Fibroblast of villous mesenchyme (primary cell): ENCODE results near the gene MKNK2. TPM values are rescaled to one million over a fixed set of nuclear protein-coding genes. Genes with fewer than 3 reads are reported as not detected.
"Not testable (repeated sequence)": the region's sequence is repeated elsewhere in the genome, so short reads cannot be mapped to it uniquely, and the experiment has no call there.

Experiments used
- DNase-seq: peaks from one replicate; pipeline ENCODE4 v3.0.0-alpha.2; 2010; ENCODE audit warnings: low read depth
- H3K4me3 ChIP-seq: 2 replicates; pipeline ENCODE4 v1.5.1; 2011; ENCODE audit warnings: low read depth, mild to moderate bottlenecking, low read length
- total RNA-seq: library from RNA; depleted of rRNA; stranded (reverse); fragments of >200 nt; gene quantifications from 2 replicates; pipeline ENCODE4 v1.2.3, GENCODE V29; 2012
- TF ChIP-seq, protein P1 (sequence below): IDR thresholded peaks from 2 replicates; pipeline ENCODE4 v1.5.1; 2012; ENCODE audit warnings: low read depth, mild to moderate bottlenecking, low read length; ENCODE audit not compliant: insufficient read depth

The MKNK2 gene
- total RNA-seq, 1 donor: 59.2 TPM

DNA sequence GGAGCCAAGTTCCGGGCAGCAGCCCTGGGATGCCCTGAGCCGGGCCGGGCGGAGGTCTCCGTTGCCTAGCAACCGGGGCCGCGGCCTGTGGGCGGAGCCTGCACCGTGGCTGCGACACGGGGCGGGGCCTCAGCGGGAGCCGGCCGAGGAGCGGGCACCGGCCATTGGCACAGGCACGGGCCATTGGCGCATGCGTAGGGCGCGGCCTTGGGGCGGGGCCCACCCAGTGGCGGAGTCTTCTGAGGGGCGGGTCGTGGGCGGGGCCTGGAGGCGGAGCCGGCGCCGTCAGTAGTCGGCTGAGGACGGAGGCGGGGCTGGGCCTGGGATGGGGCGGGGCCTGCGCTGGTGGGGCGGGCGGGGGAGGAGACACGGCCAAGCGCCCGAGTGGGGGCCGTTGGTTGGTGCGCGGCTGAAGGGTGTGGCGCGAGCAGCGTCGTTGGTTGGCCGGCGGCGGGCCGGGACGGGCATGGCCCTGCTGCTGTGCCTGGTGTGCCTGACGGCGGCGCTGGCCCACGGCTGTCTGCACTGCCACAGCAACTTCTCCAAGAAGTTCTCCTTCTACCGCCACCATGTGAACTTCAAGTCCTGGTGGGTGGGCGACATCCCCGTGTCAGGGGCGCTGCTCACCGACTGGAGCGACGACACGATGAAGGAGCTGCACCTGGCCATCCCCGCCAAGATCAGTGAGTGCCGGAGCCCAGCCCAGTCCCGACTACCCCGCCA is 45.6 kb upstream of the MKNK2 start, which contains the start of gene IZUMO4:
Gene IZUMO4, plus strand, starts transcription at position 436 of the 723 bp plus-strand sequence. Its CDS starts 31 bp downstream, at position 467.
- peak within 1 kb of the TSS; percentile 76 for H3K4me3 ChIP-seq
- peak; percentile 98 for DNase-seq
- TF ChIP-seq, protein P1, sequence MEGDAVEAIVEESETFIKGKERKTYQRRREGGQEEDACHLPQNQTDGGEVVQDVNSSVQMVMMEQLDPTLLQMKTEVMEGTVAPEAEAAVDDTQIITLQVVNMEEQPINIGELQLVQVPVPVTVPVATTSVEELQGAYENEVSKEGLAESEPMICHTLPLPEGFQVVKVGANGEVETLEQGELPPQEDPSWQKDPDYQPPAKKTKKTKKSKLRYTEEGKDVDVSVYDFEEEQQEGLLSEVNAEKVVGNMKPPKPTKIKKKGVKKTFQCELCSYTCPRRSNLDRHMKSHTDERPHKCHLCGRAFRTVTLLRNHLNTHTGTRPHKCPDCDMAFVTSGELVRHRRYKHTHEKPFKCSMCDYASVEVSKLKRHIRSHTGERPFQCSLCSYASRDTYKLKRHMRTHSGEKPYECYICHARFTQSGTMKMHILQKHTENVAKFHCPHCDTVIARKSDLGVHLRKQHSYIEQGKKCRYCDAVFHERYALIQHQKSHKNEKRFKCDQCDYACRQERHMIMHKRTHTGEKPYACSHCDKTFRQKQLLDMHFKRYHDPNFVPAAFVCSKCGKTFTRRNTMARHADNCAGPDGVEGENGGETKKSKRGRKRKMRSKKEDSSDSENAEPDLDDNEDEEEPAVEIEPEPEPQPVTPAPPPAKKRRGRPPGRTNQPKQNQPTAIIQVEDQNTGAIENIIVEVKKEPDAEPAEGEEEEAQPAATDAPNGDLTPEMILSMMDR: peak; percentile 39

DNA sequence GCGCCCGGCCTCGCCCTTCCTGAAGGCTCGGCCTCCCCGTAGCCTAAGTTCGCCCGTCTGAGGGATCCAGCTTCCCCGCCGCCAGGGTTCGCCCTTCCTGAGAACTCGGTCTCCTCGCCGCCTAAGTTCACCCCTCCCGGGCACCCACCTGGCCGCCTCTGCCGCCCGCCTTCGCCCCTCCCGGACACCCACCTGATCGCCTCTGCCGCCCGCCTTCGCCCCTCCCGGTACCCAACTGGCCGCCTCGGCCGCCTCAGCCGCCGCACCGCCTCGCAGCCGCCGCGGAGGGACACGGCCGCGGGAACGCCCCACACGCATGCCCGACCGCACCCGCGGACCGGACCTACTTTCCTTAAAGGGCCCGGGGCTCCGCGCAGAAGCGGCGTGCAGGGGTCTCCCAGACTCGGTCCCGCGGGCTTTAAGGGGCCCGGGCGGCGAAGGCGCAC is 45.0 kb upstream of the MKNK2 start, which contains the start of gene MOB3A:
Gene MOB3A, minus strand, starts transcription at position 293 of the 446 bp plus-strand sequence. CDS start 17,766 bp downstream, outside the sequence.
- DNase-seq: peak; percentile 96
- peak within 1 kb of the TSS; percentile 76 for H3K4me3 ChIP-seq
- TF ChIP-seq, protein P1: peak; percentile 35

DNA sequence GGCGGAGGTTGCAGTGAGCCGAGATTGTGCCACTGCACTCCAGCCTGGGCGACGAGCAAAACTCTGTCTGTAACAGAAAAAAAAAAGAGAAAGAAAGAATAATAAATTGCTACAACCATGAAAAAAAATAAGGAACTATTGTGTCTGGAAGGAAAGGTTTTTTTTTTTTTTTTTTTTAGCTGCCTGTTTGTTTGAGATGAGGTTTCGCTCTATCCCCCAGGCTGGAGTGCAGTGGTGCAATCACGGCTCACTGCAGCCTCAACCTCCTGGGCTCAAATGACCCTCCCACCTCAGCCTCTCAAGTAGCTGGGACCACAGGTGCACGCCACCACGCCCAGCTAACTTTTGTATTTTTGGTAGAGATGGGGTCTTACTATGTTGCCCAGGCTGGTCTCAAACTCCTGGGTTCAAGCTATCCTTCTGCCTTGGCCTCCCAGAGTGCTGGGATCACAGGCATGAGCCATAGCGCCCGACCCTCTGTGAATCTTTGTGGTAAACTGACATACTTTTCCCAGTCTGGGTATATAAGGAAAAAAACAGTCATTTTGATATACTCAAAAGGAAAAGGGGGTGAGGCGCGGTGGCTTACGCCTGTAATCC is 41.0 kb upstream of the MKNK2 start:
- not testable (repeated sequence) for H3K4me3 ChIP-seq, DNase-seq

DNA sequence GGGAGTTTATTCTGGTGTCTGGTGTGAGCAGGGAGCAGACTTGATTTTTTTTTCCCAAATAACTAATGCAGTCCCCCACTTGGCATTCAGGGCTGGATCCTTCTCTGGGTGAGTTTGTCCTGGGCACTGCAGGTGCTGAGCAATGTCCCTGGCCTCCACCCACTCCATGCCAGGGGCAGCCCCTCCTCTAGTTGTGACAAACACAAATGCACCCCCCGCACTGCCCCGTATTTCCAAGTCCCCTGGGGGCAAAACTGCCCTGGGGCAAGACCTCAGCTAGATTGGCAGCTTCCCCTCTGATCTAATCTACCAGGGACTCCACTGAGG is 38.6 kb upstream of the MKNK2 start:
- no peak overlapping the region for H3K4me3 ChIP-seq

DNA sequence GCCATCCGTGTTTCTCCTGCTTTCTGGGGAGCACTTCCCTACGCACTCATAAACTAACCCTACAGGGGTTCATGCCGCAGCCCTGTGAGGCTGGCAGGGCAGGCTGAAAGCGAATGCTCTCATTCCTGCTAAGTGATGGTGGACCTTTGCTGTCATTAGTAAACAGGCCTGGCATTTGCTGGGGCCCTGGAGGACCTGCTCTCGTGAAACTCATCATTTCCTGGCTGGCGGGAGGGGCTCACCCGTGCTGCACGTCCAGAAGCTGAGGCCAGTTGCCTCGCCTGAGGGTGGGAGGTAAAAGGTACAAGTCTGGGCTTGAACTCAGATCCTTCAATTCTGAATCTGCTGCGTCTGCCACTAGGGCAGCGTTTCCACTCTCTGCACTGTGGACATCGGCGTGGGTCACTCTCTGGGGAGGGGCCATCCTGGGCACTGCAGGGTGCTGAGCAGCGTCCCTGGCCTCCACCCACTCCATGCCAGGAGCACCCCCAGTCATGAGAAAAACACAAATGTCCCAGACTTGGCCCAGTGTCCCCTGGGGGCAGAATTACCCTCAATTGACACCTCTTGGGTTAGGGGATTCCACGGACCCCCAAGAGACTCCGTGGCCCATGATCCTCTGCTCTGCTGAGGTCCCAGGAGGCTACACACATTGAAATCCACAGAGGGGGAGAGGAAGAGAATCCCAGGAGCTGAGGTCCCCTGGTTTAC is 38.1 kb upstream of the MKNK2 start:
- TF ChIP-seq, protein P1: no peak
- no peak for DNase-seq

More for the DNA sequence above, 38.6 kb upstream of the MKNK2 start:
- TF ChIP-seq, protein P1: no peak
- DNase-seq: no peak

DNA sequence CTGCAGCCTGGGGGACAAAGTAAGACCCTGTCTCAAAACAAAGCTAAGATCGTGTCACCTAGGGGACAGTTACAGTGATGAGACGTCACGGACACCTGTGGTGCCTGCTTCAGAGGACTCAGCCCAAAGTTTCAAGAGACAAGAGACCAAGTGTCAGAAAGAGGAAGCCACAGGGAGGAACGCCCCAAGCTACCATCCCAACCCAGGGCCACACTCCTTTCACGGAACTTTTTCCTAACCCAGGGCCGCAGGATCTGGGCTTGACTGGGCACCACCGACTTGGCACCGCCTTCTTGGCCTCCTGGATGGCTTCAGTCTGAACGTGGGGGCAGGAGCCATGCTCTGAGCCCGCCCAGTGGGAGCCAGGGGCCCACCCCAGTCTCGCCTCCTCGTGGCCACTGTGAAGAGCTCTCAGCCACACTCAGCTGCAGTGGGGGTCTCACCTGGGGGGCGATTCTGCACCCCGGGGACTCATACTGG is 36.6 kb upstream of the MKNK2 start:
- H3K4me3 ChIP-seq: no peak overlapping the region
- TF ChIP-seq, protein P1: no peak
- no peak for DNase-seq

More for the DNA sequence above, 38.1 kb upstream of the MKNK2 start:
- H3K4me3 ChIP-seq: no peak overlapping the region

DNA sequence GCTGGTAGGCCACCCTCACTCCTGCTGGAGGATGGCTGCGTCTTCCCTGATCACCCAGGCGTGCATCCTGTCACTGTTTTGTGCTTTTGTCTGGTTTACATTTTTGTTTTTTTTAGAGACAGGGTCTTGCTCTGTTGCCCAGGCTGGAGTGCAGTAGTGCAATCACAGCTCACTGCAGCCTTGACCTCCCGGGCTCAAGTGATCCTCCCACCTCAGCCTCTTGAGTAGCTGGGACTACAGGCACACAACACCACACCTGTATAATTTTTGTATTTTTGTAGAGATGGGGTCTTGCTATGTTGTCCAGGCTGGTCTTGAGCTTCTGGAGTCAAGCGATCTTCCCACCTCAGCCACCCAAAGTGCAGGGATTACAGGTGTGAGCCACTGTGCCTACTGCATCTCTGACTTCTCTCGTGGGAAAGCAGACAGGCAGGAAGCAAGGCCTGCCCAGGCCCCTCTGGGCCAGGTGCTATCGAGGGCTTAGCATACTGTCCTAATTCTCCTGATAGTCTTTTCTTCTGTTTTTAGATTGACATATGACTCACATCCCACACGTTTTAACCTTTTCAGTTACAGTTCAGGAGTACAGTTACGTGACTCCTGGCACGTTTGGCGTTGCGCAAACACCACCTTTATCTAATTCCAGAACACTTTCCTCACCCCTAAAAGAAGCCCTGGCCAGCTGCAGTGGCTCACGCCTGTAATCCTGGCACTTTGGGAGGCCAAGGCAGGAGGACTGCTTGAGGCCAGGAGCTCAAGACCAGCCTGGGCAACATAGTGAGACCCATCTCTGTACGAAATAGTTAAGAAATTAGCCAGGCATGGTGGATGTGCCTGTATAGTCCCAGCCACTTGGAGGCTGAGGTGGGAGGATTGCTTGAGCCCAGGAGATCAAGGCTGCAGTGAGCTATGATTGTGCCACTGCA is 35.9 kb upstream of the MKNK2 start:
- H3K4me3 ChIP-seq: not testable (repeated sequence)
- DNase-seq: peak; percentile 62
